Measurements from ENCODE around the gene COL28A1.

The COL28A1 gene

DNA sequence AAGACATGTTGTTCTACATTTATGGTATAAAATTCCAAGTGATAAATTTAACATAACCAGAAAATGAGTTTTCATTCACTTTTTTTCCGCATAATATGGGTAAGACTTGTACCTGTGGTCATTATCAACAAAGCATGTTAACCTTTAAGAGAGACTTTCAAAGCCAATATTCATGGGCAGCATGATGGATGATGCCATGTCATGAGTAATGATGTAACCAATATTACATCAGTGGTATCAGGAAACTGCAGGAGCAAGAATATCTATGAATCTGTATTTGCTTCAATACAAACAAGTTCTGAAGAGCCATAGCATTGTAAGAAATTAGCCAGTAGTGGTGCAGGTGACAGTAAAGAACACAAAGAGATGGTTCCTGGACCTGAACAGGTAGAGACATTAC is 226.5 kb downstream of the COL28A1 start:
- peaks cover under 1% of the 10 kb centered on the region for H3K27me3 Mint-ChIP-seq
- ATAC-seq = no peak
- H3K36me3 Mint-ChIP-seq = no peaks in the 10 kb centered on the region
- no peaks in the 10 kb centered on the region for H3K9me3 Mint-ChIP-seq
- H3K27ac Mint-ChIP-seq = no peak overlapping the region
- no peak overlapping the region for H3K4me3 Mint-ChIP-seq
- H3K4me1 Mint-ChIP-seq = no peaks in the 10 kb centered on the region
